HCT116 (cell line): ENCODE results near the gene PAQR4. TPM values are rescaled to one million over a fixed set of nuclear protein-coding genes. Genes with fewer than 3 reads are reported as not detected.

Experiments used
- ATAC-seq: fragments of 200-7000 bp; cut with Tn5 transposase; 2 replicates; pipeline ENCODE4 v1.9.1; 2020; ENCODE audit warnings: mild to moderate bottlenecking, moderate library complexity
- BruUV-seq: library from RNA; stranded (reverse); fragments of 400-500 nt; replicated peaks from 2 replicates; lab custom pipeline; 2021; lab: Mats Ljungman, UMichigan
- CTCF ChIA-PET: fragments of 300-600 bp; sonication (Branson Sonifier 250); formaldehyde crosslinking; loops from one replicate; lab custom pipeline; 2021; ENCODE audit warnings: antibody characterized with exemption; lab: Charles Lee
- POLR2A ChIA-PET: fragments of 300-600, 350-600 bp; sonication (Branson Sonifier 250); formaldehyde crosslinking; loops from one replicate; lab custom pipeline; 2021; ENCODE audit warnings: antibody characterized with exemption; lab: Charles Lee
- RAD21 ChIA-PET, 2 experiments: fragments of 300-600 bp; sonication (Branson Sonifier 250); formaldehyde crosslinking; loops; one replicate each; lab custom pipeline; 2023; ENCODE audit warnings: low total read pairs in 2 of 2; ENCODE audit not compliant: uncharacterized antibody in 2 of 2, unreplicated experiment in 2 of 2, low non-redundant PET in 1 of 2; lab: Charles Lee
- DNase-seq: peaks from one replicate; pipeline ENCODE4 v3.0.0-alpha.2; 2010; ENCODE audit warnings: low read depth, low spot score
- H2AFZ ChIP-seq: fragments of 200-600 bp; shearing (Covaris generic), sonication (generic); 2 replicates; pipeline ENCODE4 v1.6.1; 2017; ENCODE audit warnings: low read depth, mixed run types, mixed read lengths, antibody characterized with exemption, low read length; ENCODE audit not compliant: poor library complexity, severe bottlenecking
- H3K27ac ChIP-seq: 2 replicates; pipeline ENCODE4 v1.5.1; 2012; ENCODE audit warnings: low read depth, low read length
- H3K27me3 ChIP-seq: fragments of 200-600 bp; sonication (generic); 2 replicates; pipeline ENCODE4 v1.6.1; 2016; ENCODE audit warnings: mixed run types, low read length, mixed read lengths; ENCODE audit not compliant: insufficient read depth
- H3K36me3 ChIP-seq, 2 experiments: fragments of 200-500 bp in 1 of 2; fragments of 200-600 bp in 1 of 2; sonication (Bioruptor generic) in 1 of 2; sonication (generic) in 1 of 2; 2 replicates each; pipeline versions ENCODE4 v1.5.1 to v1.6.1; 2014 to 2016; ENCODE audit warnings: low read length in 2 of 2, inconsistent platforms in 1 of 2, mixed read lengths in 1 of 2, mixed run types in 1 of 2; ENCODE audit not compliant: insufficient read depth in 2 of 2, control insufficient read depth in 1 of 2
- H3K4me1 ChIP-seq, 2 experiments: fragments of 200-600 bp in 1 of 2; sonication (generic) in 1 of 2; 2 replicates each; pipeline versions ENCODE4 v1.5.1 to v1.6.1; 2012 to 2017; ENCODE audit warnings: low read length in 2 of 2, inconsistent platforms in 1 of 2, mild to moderate bottlenecking in 1 of 2, mixed read lengths in 1 of 2, mixed run types in 1 of 2, moderate library complexity in 1 of 2; ENCODE audit not compliant: insufficient read depth in 2 of 2, control insufficient read depth in 1 of 2
- H3K4me2 ChIP-seq: fragments of 200-600 bp; sonication (generic); 2 replicates; pipeline ENCODE4 v1.6.1; 2017; ENCODE audit warnings: mixed run types, low read length, mixed read lengths
- H3K4me3 ChIP-seq, 2 experiments: fragments of 200-600 bp in 1 of 2; sonication (generic) in 1 of 2; replicated peaks in 1 of 2; 2 replicates each; pipeline ENCODE4 v1.5.1; 2011 to 2016; ENCODE audit warnings: low read length in 2 of 2, control low read depth in 1 of 2, low read depth in 1 of 2, mild to moderate bottlenecking in 1 of 2, mixed read lengths in 1 of 2, mixed run types in 1 of 2
- H3K79me2 ChIP-seq: fragments of 200-600 bp; sonication (generic); 2 replicates; pipeline ENCODE4 v1.6.1; 2017; ENCODE audit warnings: mild to moderate bottlenecking, mixed run types, low read length, moderate library complexity, mixed read lengths; ENCODE audit not compliant: insufficient read depth
- H3K9ac ChIP-seq: fragments of 200-600 bp; sonication (generic); 2 replicates; pipeline ENCODE4 v1.6.1; 2016; ENCODE audit warnings: low read length, mixed read lengths
- H3K9me2 ChIP-seq: fragments of 200-600 bp; sonication (generic), shearing (Covaris generic); 2 replicates; pipeline ENCODE4 v1.6.1; 2017; ENCODE audit warnings: mixed run types, mild to moderate bottlenecking, moderate library complexity; ENCODE audit not compliant: insufficient read depth
- H3K9me3 ChIP-seq, 2 experiments: fragments of 200-500 bp in 1 of 2; fragments of 200-600 bp in 1 of 2; sonication (Bioruptor generic) in 1 of 2; sonication (generic) in 1 of 2; 2 replicates each; pipeline ENCODE4 v1.6.1; 2014 to 2017; ENCODE audit warnings: low read length in 2 of 2, mixed read lengths in 2 of 2, inconsistent platforms in 1 of 2, low read depth in 1 of 2, mild to moderate bottlenecking in 1 of 2, mixed run types in 1 of 2, moderate library complexity in 1 of 2; ENCODE audit not compliant: control insufficient read depth in 1 of 2, insufficient read depth in 1 of 2
- H4K20me1 ChIP-seq: fragments of 200-600 bp; sonication (generic), shearing (Covaris generic); 2 replicates; pipeline ENCODE4 v1.6.1; 2017; ENCODE audit warnings: mixed run types, mild to moderate bottlenecking, moderate library complexity; ENCODE audit not compliant: insufficient read depth
- EGR1 ChIP-seq: IDR thresholded peaks from 2 replicates; pipeline ENCODE4 v1.6.1; 2012; ENCODE audit warnings: low read depth
- EZH2 ChIP-seq: fragments of 200-600 bp; sonication (generic); IDR thresholded peaks from 2 replicates; pipeline ENCODE4 v1.6.1; 2017; ENCODE audit warnings: antibody characterized with exemption, mixed run types
- EZH2phosphoT487 ChIP-seq: fragments of 200-600 bp; IDR thresholded peaks from 2 replicates; pipeline ENCODE4 v1.6.1; 2018; ENCODE audit warnings: antibody characterized with exemption, borderline replicate concordance
- JUND ChIP-seq: IDR thresholded peaks from 2 replicates; pipeline ENCODE4 v1.6.1; 2012
- REST ChIP-seq: IDR thresholded peaks from 2 replicates; pipeline ENCODE4 v1.6.1; 2012; ENCODE audit warnings: low read depth
- SRF ChIP-seq: IDR thresholded peaks from 2 replicates; pipeline ENCODE4 v1.6.1; 2012; ENCODE audit warnings: low read depth
- TCF7L2 ChIP-seq: IDR thresholded peaks from 2 replicates; pipeline ENCODE4 v1.7.0; 2011; ENCODE audit warnings: borderline replicate concordance, inconsistent platforms; ENCODE audit not compliant: insufficient read depth, insufficient read length; ENCODE audit errors: extremely low read depth
- ZNF274 ChIP-seq: fragments of 200-500 bp; sonication (Bioruptor generic); IDR thresholded peaks from 2 replicates; pipeline ENCODE4 v1.6.1; 2014; ENCODE audit warnings: mild to moderate bottlenecking, low read depth, low read length, inconsistent platforms
- intact Hi-C: fragments of 100-400 bp; cut with micrococcal nuclease; formaldehyde crosslinking; loops from 2 replicates; pipeline ENCODE4 v1.10.0; 2022
- total RNA-seq: library from RNA; stranded (reverse); gene quantifications from one replicate; pipeline ENCODE4 v1.2.1, GENCODE V29; 2021; ENCODE audit not compliant: unreplicated experiment
- TF ChIP-seq, protein P1 (sequence below): IDR thresholded peaks from 2 replicates; pipeline ENCODE4 v1.6.1; 2012

Gene PAQR4
- total RNA-seq, 1 experiment from 2014 or later, result 45.6 TPM

- DNase-seq (no peak), ATAC-seq (no peak)
- ChIA-PET POLR2A (no interaction called here), RAD21 (no interaction called here), CTCF (no interaction called here)
- Histone ChIP-seq H3K4me1 (no peaks in the 10 kb centered on the region), H3K27me3 (no peaks in the 10 kb centered on the region), H3K9ac (no peak overlapping the region), H3K27ac (no peak overlapping the region), H3K36me3 (peaks cover 0 to 4% of the 10 kb centered on the region in 2 experiments; a peak in 2 of 4 replicates), H3K4me3 (no peak overlapping the region), H3K79me2 (no peaks in the 10 kb centered on the region), H3K4me2 (no peak overlapping the region), H3K9me3 (no peaks in the 10 kb centered on the region), H2AFZ (no peak overlapping the region), H3K9me2 (no peaks in the 10 kb centered on the region), H4K20me1 (no peaks in the 10 kb centered on the region)
- BruUV-seq, result TSS peak; percentile 63
- TF ChIP-seq EGR1 (no peak), TCF7L2 (no peak), JUND (no peak), EZH2phosphoT487 (no peak), EZH2 (no peak), SRF (no peak), REST (no peak), ZNF274 (no peak)
- TF ChIP-seq, protein P1, sequence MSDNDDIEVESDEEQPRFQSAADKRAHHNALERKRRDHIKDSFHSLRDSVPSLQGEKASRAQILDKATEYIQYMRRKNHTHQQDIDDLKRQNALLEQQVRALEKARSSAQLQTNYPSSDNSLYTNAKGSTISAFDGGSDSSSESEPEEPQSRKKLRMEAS, result no peak
- intact Hi-C loops, result no loop called here
Measured at GRCh38 chr16:2948807-2949704, 20.1 kb upstream of the PAQR4 start.
